SK-N-SH (cell line): Measurements from ENCODE around the gene AXIN1. TPM values are rescaled to one million over a fixed set of nuclear protein-coding genes. Genes with fewer than 3 reads are reported as not detected.

Source experiments
- CTCF ChIA-PET: fragments of 300-600, 350-600 bp; formaldehyde crosslinking; extraction: SDS; loops from one replicate; lab custom pipeline; 2021; lab: Yijun Ruan, JAX
- POLR2A ChIA-PET: fragments of 350-600 bp; sonication (Branson Sonifier 250); formaldehyde crosslinking; extraction: SDS; loops from one replicate; lab custom pipeline; 2020; ENCODE audit warnings: antibody characterized with exemption, inconsistent platforms; lab: Yijun Ruan, JAX
- DNase-seq: peaks from one replicate; pipeline ENCODE4 v3.0.0; 2012
- H2AFZ ChIP-seq: fragments of 200-600 bp; sonication (generic); 2 replicates; pipeline ENCODE4 v1.8.1; 2016; ENCODE audit warnings: antibody characterized with exemption, mild to moderate bottlenecking, low read depth
- H3F3A ChIP-seq: fragments of 200-600 bp; sonication (generic); replicated peaks from 2 replicates; pipeline ENCODE3; 2016; ENCODE audit warnings: antibody characterized with exemption, mild to moderate bottlenecking; ENCODE audit not compliant: insufficient read depth
- H3K27ac ChIP-seq, 2 experiments: fragments of 200-500 bp in 1 of 2; fragments of 200-600 bp in 1 of 2; sonication (Bioruptor generic) in 1 of 2; sonication (generic), shearing (Covaris generic) in 1 of 2; 2 replicates each; pipeline versions ENCODE4 v1.5.1 to v1.6.1; 2014 to 2016; ENCODE audit warnings: low read depth in 2 of 2, inconsistent platforms in 1 of 2, low read length in 1 of 2, mild to moderate bottlenecking in 1 of 2, mixed read lengths in 1 of 2
- H3K27me3 ChIP-seq: fragments of 200-600 bp; sonication (generic), shearing (Covaris generic); 2 replicates; pipeline ENCODE4 v1.6.1; 2016; ENCODE audit warnings: mixed run types; ENCODE audit not compliant: insufficient read depth
- H3K36me3 ChIP-seq, 2 experiments: fragments of 200-500 bp in 1 of 2; fragments of 200-600 bp in 1 of 2; sonication (Bioruptor generic) in 1 of 2; sonication (generic) in 1 of 2; replicated peaks in 1 of 2; 2 replicates each; pipeline versions ENCODE3 to v1.5.1; 2014 to 2016; ENCODE audit warnings: low read length in 1 of 2, mild to moderate bottlenecking in 1 of 2; ENCODE audit not compliant: insufficient read depth in 2 of 2, control insufficient read depth in 1 of 2
- H3K4me1 ChIP-seq, 2 experiments: fragments of 200-500 bp in 1 of 2; fragments of 200-600 bp in 1 of 2; sonication (Bioruptor generic) in 1 of 2; sonication (generic), shearing (Covaris generic) in 1 of 2; 2 replicates each; pipeline versions ENCODE4 v1.5.1 to v1.6.1; 2014 to 2016; ENCODE audit warnings: low read depth in 1 of 2, low read length in 1 of 2, mixed run types in 1 of 2; ENCODE audit not compliant: insufficient read depth in 2 of 2, control insufficient read depth in 1 of 2
- H3K4me2 ChIP-seq: fragments of 200-600 bp; sonication (generic), shearing (Covaris generic); 2 replicates; pipeline ENCODE4 v1.6.1; 2017; ENCODE audit warnings: mixed run types
- H3K4me3 ChIP-seq, 2 experiments: fragments of 200-500 bp in 1 of 2; fragments of 200-600 bp in 1 of 2; sonication (Bioruptor generic) in 1 of 2; sonication (generic), shearing (Covaris generic) in 1 of 2; 2 replicates each; pipeline versions ENCODE4 v1.5.1 to v1.8.1; 2014 to 2016; ENCODE audit warnings: low read depth in 2 of 2, inconsistent platforms in 1 of 2, low read length in 1 of 2, mild to moderate bottlenecking in 1 of 2, mixed read lengths in 1 of 2, moderate library complexity in 1 of 2
- H3K79me2 ChIP-seq: fragments of 200-600 bp; sonication (generic); 2 replicates; pipeline ENCODE4 v1.8.1; 2017; ENCODE audit warnings: mild to moderate bottlenecking; ENCODE audit not compliant: insufficient read depth
- H3K9ac ChIP-seq: fragments of 200-600 bp; sonication (generic); 2 replicates; pipeline ENCODE4 v1.6.1; 2017; ENCODE audit warnings: mixed run types
- H3K9me2 ChIP-seq: fragments of 200-600 bp; sonication (generic); 2 replicates; pipeline ENCODE4 v1.6.1; 2017; ENCODE audit warnings: mixed run types
- H3K9me3 ChIP-seq: fragments of 200-600 bp; sonication (generic); 2 replicates; pipeline ENCODE4 v1.6.1; 2017; ENCODE audit warnings: mixed run types, mild to moderate bottlenecking, moderate library complexity
- H4K20me1 ChIP-seq: fragments of 200-600 bp; sonication (generic); 2 replicates; pipeline ENCODE4 v1.6.1; 2017; ENCODE audit warnings: mild to moderate bottlenecking, mixed run types; ENCODE audit not compliant: insufficient read depth
- CHD2 ChIP-seq: fragments of 150-350 bp; IDR thresholded peaks from 2 replicates; pipeline ENCODE4 v1.6.1; 2018; ENCODE audit warnings: low read length; ENCODE audit not compliant: partially characterized antibody
- EP300 ChIP-seq, 2 experiments: IDR thresholded peaks; 2 replicates each; pipeline versions ENCODE4 v1.4.0 to v1.6.1; 2012; ENCODE audit warnings: borderline replicate concordance in 1 of 2, low read depth in 1 of 2, low read length in 1 of 2
- EZH2phosphoT487 ChIP-seq: fragments of 200-600 bp; sonication (generic); IDR thresholded peaks from 2 replicates; pipeline ENCODE4 v1.6.1; 2017; ENCODE audit warnings: low read depth, mixed run types, mild to moderate bottlenecking, antibody characterized with exemption, moderate library complexity, borderline replicate concordance
- FOSL2 ChIP-seq: IDR thresholded peaks from 2 replicates; pipeline ENCODE4 v1.4.0; 2012; ENCODE audit warnings: low read depth, mild to moderate bottlenecking, moderate library complexity, borderline replicate concordance
- FOXJ3 ChIP-seq: sonication (generic); formaldehyde crosslinking; IDR thresholded peaks from 2 replicates; pipeline ENCODE4 v1.5.1; 2020; ENCODE audit warnings: mild to moderate bottlenecking, missing genetic modification reagents
- FOXM1 ChIP-seq: IDR thresholded peaks from 2 replicates; pipeline ENCODE4 v1.4.0; 2012; ENCODE audit warnings: low read depth, mild to moderate bottlenecking
- GABPA ChIP-seq: IDR thresholded peaks from 2 replicates; pipeline ENCODE4 v1.4.0; 2012; ENCODE audit warnings: low read depth, mild to moderate bottlenecking
- MXI1 ChIP-seq: IDR thresholded peaks from 2 replicates; pipeline ENCODE4 v1.6.1; 2012; ENCODE audit warnings: mild to moderate bottlenecking, low read depth, low read length, improper control_type of control experiment
- POLR2AphosphoS5 ChIP-seq: IDR thresholded peaks from 2 replicates; pipeline ENCODE4 v1.6.1; 2012; ENCODE audit warnings: low read depth, low read length
- RXRA ChIP-seq: IDR thresholded peaks from 2 replicates; pipeline ENCODE4 v1.4.0; 2012; ENCODE audit warnings: low read depth, mild to moderate bottlenecking, borderline replicate concordance
- SMC3 ChIP-seq: IDR thresholded peaks from 2 replicates; pipeline ENCODE4 v1.6.1; 2012; ENCODE audit warnings: low read depth, low read length, improper control_type of control experiment
- TEAD4 ChIP-seq: IDR thresholded peaks from 2 replicates; pipeline ENCODE4 v1.4.0; 2012; ENCODE audit warnings: mild to moderate bottlenecking, borderline replicate concordance; ENCODE audit not compliant: insufficient read depth
- WGBS: methylation state at CpG from one replicate; pipeline ENCODE4 v1.1.6; 2017; ENCODE audit warnings: low lambda C conversion rate; 5-methylcytosine and 5-hydroxymethylcytosine counted together
- polyA plus RNA-seq, 3 experiments: library from polyadenylated mRNA; depleted of rRNA; stranded (reverse); fragments of >200 nt; gene quantifications; 2 replicates each; pipeline ENCODE4 v1.2.3, GENCODE V29; 2012
- TF ChIP-seq, protein P1 (sequence below): IDR thresholded peaks from 2 replicates; pipeline ENCODE4; 2012
- TF ChIP-seq, protein P2 (sequence below): IDR thresholded peaks from 2 replicates; pipeline ENCODE4 v1.4.0; 2012; ENCODE audit warnings: low read depth, borderline replicate concordance
- TF ChIP-seq, protein P3 (sequence below): IDR thresholded peaks from 2 replicates; pipeline ENCODE4 v1.6.1; 2012; ENCODE audit warnings: mild to moderate bottlenecking, low read depth, low read length, moderate library complexity
- TF ChIP-seq, protein P4 (sequence below): IDR thresholded peaks from 2 replicates; pipeline ENCODE4 v1.4.0; 2012; ENCODE audit warnings: low read depth

Gene AXIN1
- polyA plus RNA-seq, 1 of the 3 experiments (the other 2 are of a cell fraction): 19.9 TPM

DNA sequence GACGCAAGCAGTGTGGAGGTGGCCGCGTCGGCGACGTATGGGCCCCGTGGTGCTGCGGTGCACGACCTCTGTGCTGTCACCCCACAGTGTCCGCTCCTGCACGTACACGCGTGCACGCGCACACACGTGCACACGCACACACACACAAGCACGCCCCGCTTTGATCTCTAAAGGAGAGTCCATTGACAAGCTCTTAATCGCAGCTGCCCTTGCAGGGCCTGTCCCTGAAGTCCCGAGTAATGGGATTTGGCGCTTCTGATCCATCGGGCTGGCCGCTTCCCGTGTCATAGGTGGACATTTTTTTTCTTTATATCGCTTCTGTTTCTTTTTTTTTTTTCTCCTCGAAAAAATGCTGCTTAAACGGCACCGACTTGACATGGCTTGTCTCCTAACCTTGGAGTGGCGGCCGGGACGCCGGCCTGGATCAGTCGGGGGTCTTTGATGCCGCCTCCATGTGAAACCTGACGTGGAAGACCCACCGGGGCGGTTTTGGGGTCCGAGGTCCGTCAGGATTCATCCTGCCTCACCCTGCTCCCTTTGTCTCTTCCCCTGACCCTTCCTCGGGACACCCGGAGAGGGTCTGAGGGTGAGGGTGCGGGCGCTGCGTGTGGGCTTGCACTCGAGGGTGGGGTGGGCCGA lies 8.3 kb upstream of the AXIN1 start (continued):
- TF ChIP-seq, protein P1, sequence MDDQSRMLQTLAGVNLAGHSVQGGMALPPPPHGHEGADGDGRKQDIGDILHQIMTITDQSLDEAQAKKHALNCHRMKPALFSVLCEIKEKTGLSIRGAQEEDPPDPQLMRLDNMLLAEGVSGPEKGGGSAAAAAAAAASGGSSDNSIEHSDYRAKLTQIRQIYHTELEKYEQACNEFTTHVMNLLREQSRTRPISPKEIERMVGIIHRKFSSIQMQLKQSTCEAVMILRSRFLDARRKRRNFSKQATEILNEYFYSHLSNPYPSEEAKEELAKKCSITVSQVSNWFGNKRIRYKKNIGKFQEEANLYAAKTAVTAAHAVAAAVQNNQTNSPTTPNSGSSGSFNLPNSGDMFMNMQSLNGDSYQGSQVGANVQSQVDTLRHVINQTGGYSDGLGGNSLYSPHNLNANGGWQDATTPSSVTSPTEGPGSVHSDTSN: no peak
- TF ChIP-seq, all 33 proteins: peak for 0

DNA sequence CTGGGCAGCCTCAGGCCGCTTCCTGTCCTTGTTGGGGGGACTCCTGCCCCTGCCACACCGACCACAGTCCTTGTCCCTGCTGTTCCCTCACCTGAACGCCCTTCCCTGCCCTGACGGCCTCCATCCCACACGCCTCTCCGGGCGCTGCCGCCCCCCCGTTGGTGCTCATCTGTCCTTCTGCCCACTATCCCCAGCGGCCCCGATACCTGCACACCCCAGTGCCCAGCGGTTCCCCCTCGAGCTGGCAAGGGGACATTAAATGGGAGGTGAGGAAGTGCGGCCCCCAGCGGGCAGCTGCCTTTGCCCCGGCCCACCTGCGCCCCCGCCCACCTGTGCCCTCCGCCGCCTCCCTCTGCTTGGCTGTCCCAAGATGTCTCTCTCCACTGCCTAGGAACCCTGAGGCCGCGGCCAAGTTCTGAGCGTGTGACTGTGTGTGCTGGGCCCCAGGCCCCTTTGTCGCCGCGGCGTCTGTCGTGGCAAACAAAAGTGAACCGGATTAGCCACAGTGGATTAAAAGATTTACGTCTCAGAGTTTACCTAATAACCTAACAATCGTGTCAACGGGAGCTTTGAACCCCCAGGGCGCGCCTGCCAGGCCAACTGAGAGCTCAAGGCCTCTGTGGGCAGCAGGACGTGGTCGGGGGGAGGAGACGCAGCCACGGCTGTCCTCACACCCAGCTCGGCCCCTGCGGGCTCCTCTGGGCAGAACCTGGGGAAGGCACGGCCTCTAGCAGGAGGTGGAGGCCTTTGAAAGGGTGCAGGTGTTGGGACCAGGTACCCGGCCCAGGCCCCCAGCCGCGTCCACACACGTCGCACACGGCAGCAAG lies 7.6 kb upstream of the AXIN1 start:
- Histone ChIP-seq H3K4me3 (no peak overlapping the region), H3K79me2 (no peaks in the 10 kb centered on the region), H3K9me3 (no peaks in the 10 kb centered on the region), H3K27ac (no peak overlapping the region), H2AFZ (no peak overlapping the region), H3K27me3 (no peaks in the 10 kb centered on the region), H3F3A (no peaks in the 10 kb centered on the region), H3K4me2 (no peak overlapping the region), H4K20me1 (no peaks in the 10 kb centered on the region), H3K9me2 (no peaks in the 10 kb centered on the region), H3K4me1 (peaks cover 0 to 18% of the 10 kb centered on the region in 2 experiments; a peak in 1 of 4 replicates), H3K36me3 (no peaks in the 10 kb centered on the region), H3K9ac (no peak overlapping the region)
- POLR2A ChIA-PET: no interaction called here
- TF ChIP-seq, protein P2, sequence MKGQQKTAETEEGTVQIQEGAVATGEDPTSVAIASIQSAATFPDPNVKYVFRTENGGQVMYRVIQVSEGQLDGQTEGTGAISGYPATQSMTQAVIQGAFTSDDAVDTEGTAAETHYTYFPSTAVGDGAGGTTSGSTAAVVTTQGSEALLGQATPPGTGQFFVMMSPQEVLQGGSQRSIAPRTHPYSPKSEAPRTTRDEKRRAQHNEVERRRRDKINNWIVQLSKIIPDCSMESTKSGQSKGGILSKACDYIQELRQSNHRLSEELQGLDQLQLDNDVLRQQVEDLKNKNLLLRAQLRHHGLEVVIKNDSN: no peak
- no peak for TF ChIP-seq EP300 (IDR thresholded peaks at IDR 0.05; ENCODE audit: borderline replicate concordance in 1 of 2, low read depth in 1 of 2, low read length in 1 of 2)
- no peak for TF ChIP-seq FOXJ3
- no peak for TF ChIP-seq CHD2
- no peak for TF ChIP-seq POLR2AphosphoS5
- no peak for TF ChIP-seq TEAD4
- no peak for TF ChIP-seq MXI1
- no peak for TF ChIP-seq GABPA
- no peak for TF ChIP-seq SMC3
- no peak for TF ChIP-seq FOSL2
- no peak for TF ChIP-seq EZH2phosphoT487
- TF ChIP-seq FOXM1: no peak
- TF ChIP-seq RXRA: no peak
- TF ChIP-seq, protein P3, sequence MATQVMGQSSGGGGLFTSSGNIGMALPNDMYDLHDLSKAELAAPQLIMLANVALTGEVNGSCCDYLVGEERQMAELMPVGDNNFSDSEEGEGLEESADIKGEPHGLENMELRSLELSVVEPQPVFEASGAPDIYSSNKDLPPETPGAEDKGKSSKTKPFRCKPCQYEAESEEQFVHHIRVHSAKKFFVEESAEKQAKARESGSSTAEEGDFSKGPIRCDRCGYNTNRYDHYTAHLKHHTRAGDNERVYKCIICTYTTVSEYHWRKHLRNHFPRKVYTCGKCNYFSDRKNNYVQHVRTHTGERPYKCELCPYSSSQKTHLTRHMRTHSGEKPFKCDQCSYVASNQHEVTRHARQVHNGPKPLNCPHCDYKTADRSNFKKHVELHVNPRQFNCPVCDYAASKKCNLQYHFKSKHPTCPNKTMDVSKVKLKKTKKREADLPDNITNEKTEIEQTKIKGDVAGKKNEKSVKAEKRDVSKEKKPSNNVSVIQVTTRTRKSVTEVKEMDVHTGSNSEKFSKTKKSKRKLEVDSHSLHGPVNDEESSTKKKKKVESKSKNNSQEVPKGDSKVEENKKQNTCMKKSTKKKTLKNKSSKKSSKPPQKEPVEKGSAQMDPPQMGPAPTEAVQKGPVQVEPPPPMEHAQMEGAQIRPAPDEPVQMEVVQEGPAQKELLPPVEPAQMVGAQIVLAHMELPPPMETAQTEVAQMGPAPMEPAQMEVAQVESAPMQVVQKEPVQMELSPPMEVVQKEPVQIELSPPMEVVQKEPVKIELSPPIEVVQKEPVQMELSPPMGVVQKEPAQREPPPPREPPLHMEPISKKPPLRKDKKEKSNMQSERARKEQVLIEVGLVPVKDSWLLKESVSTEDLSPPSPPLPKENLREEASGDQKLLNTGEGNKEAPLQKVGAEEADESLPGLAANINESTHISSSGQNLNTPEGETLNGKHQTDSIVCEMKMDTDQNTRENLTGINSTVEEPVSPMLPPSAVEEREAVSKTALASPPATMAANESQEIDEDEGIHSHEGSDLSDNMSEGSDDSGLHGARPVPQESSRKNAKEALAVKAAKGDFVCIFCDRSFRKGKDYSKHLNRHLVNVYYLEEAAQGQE: no peak
- TF ChIP-seq, protein P4, sequence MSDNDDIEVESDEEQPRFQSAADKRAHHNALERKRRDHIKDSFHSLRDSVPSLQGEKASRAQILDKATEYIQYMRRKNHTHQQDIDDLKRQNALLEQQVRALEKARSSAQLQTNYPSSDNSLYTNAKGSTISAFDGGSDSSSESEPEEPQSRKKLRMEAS: no peak
- DNase-seq: no peak
- CTCF ChIA-PET: interaction anchor here (0.6 to 4.8 kb wide), 4 partner anchors 169 to 697 kb away, joined by 3 to 74 read pairs (median 20); partner anchors contain the start of gene HBQ1
- 86% methylated on average over 42 of the region's 47 CpGs for WGBS
